KG1 (cell line): Measurements from ENCODE around the gene MPC1.
"Not testable (repeated sequence)": the region's sequence is repeated elsewhere in the genome, so short reads cannot be mapped to it uniquely, and the experiment has no call there.

Experiments
- DNase-seq: peaks from one replicate; lab custom pipeline; 2025; lab: John Stamatoyannopoulos, UW

MPC1 gene

GRCh38 chr6:166381381-166381732 lies 1.4 kb downstream of the MPC1 start:
- DNase-seq: no peak

GRCh38 chr6:166379800-166380199 lies 2.9 kb downstream of the MPC1 start:
- DNase-seq: no peak

- no peak for DNase-seq
Observed at GRCh38 chr6:166379103-166379586, 3.6 kb downstream of the MPC1 start.

- DNase-seq: no peak
Observed at GRCh38 chr6:166377721-166378120, 5.0 kb downstream of the MPC1 start.

- no peak for DNase-seq
Observed at GRCh38 chr6:166375013-166375412, 7.7 kb downstream of the MPC1 start.

GRCh38 chr6:166370489-166370888 lies 12.3 kb downstream of the MPC1 start:
- no peak for DNase-seq

GRCh38 chr6:166369782-166370181 lies 13.0 kb downstream of the MPC1 start:
- no peak for DNase-seq

- no peak for DNase-seq
Observed at GRCh38 chr6:166366921-166367320, 15.8 kb downstream of the MPC1 start.

GRCh38 chr6:166365806-166366205 lies 16.9 kb downstream of the MPC1 start:
- no peak for DNase-seq

GRCh38 chr6:166365221-166365620 lies 17.5 kb downstream of the MPC1 start:
- DNase-seq: no peak

GRCh38 chr6:166364456-166364855 lies 18.3 kb downstream of the MPC1 start:
- DNase-seq: no peak

- DNase-seq: not testable (repeated sequence)
Observed at GRCh38 chr6:166362427-166362826, 20.3 kb downstream of the MPC1 start.

GRCh38 chr6:166361077-166361429 lies 21.7 kb downstream of the MPC1 start:
- DNase-seq: no peak

- DNase-seq: no peak
Observed at GRCh38 chr6:166360243-166361076, 22.3 kb downstream of the MPC1 start.

- no peak for DNase-seq
Observed at GRCh38 chr6:166355552-166355951, 27.2 kb downstream of the MPC1 start.

- DNase-seq: no peak
Observed at GRCh38 chr6:166354965-166355364, 27.8 kb downstream of the MPC1 start.

GRCh38 chr6:166354143-166354542 lies 28.6 kb downstream of the MPC1 start:
- no peak for DNase-seq

GRCh38 chr6:166353507-166353906 lies 29.2 kb downstream of the MPC1 start:
- DNase-seq: no peak

- no peak for DNase-seq
Observed at GRCh38 chr6:166352923-166353322, 29.8 kb downstream of the MPC1 start.

GRCh38 chr6:166351715-166352285 lies 30.9 kb downstream of the MPC1 start:
- DNase-seq: no peak

GRCh38 chr6:166348305-166348949 lies 34.3 kb downstream of the MPC1 start:
- no peak for DNase-seq

GRCh38 chr6:166346965-166347364 lies 35.8 kb downstream of the MPC1 start:
- DNase-seq: no peak

GRCh38 chr6:166346449-166346848 lies 36.3 kb downstream of the MPC1 start:
- DNase-seq: no peak
